GM18517 (cell line): ENCODE measurements around the gene KCNJ4.

Experiments used
- ATAC-seq: cut with Tn5 transposase; IDR thresholded peaks from one replicate; pipeline ENCODE4 v1.9.1; 2021; ENCODE audit warnings: mild to moderate bottlenecking, moderate library complexity; ENCODE audit not compliant: unreplicated experiment

The KCNJ4 gene

DNA sequence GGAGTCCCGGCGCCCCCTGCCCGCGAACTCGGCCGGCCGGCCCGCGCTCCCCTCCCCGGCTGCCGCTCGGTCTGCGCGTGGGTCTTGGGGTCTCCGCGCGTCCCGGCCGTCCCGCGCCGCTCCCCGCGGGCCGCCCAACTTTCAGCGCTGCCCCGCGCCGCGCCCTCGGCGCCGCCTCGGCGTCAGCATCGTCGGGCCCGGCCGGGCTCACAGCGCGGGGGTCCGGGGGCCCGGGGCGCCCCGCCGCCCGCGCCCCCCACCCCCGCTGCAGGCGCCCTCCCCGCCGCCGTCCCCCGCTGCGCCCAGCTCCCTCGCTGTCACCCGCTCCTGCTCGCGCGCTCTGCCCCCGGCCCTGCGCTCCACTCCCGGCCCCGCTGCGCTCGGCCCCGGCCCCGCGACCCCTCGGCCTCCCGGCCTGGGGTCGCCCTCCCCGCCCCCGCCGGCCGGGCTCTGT is at the start of gene KCNJ4:
Gene KCNJ4, minus strand, starts transcription at position 124 of the 454 bp plus-strand sequence. CDS start 27,067 bp downstream, outside the sequence.
- no peak for ATAC-seq

DNA sequence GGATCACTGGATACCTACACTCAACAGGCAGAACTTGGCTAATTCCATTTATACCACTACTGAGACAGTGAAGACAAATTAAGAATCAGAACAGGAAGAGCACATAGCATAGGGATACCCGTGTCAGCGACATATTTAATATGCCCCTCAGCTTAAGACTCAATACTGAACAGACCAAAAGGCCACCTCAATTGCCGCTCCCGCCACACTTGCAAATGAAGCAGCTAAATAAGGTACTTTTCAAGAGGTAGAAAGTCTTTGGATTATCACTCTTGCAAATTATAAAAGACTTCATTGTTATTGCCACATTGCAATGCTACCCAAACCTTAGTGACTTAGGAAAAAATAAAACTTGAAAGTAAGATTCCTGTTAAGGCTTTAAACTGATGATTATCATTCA is 48.0 kb upstream of the KCNJ4 start:
- ATAC-seq: no peak

DNA sequence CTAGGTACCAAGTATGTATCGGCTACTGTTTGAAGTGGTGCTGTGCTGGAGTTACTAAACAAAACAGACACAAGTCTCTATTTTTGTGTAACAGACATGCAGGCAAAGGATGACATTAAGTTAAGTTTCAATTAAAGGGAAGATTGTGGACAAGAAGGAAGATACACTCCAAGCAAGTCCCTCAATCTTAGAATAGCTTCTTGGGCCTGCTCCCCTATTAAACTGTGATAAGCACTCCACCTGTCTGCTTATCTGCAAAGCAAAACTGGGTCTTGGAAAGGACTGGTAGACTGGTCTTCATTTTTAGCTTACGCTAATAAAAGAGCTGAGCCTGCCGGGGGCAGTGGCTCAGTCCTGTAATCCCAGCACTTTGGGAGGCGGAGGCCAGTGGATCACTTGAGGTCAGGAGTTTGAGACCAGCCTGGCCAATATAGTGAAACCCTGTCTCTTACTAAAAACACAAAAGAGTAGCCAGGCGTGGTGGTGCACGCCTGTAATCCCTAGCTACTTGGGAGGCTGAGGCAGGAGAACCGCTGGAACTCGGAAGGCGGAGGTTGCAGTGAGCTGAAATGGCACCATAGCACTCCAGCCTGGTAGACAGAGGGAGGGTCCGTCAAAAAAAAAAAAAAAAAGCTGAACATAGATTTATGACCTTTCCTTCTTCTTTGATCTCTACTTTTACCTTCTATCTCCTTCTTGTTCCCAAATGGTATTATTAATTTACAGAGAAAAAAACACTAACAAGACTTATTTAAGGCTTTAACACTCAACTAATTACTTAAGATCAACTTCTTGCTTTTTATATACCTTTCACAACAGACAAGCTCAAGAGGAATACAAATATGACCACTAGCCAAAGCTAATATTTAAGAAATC is 47.0 kb upstream of the KCNJ4 start:
- ATAC-seq: no peak

- no peak for ATAC-seq
Observed at GRCh38 chr22:38497869-38498268, 42.9 kb upstream of the KCNJ4 start.

DNA sequence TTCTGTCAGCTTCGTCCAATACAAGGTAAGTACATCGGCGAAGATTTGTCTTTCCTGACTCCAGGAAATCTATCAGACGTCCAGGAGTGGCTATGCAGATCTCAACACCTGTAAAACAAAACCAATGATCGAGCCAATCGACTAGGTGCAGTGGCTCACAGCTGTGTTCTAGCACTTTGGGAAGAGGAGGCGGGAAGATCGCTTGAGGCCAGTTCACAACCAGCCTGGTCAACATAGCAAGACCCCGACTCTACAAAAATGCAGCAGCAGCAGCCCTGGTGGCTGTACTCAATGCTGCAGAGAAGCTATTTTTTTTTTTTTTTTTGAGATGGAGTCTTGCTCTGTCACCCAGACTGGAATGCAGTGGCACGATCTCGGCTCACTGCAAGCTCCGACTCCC is 39.9 kb upstream of the KCNJ4 start:
- ATAC-seq: no peak

DNA sequence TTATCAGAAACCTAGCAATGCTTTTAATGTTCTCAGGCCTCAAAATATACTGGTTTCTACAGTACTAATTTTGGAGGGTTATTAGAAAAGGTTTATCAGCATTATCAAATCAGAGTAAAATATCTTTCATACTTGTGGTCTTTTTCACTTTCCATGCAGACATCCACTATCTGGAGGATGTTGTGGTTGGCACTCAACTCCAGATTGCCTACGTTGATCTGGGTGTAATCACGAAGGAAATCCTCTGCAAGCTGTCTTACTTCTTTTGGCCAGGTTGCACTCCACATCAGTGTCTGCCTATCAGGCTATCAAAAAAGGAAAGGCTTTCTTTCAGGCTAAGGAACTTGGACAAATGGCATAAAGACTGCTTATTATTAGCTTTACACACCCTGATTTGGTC is 39.5 kb upstream of the KCNJ4 start:
- ATAC-seq: no peak

DNA sequence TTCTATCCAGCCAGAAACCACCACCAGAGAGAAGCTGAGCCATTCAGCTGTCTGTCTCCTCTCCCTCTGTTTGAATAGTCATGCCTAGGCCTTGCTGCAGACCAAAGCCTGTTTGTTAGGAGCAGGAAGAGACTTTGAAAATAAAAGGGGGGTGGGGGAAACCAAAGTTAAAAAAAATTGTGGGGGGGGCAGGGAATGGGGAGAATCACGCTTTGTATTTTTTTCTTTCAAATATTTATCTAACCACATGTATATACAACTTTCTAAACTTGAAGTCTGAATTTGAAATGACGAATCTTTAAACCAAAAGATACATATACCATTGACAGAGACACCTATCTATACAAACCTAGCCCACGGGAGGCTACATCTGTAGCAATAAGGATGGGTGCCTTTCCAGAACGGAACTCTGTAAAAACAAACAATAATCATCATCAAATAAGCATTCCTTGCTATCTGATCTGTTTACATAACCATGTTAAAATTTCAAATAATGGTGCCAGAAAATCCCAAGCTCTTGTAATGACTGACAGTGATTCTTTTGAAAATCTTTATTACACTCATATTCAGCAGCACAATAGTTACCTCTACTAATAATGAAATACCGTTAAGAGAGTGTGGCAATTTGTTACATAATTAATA is 36.8 kb upstream of the KCNJ4 start:
- ATAC-seq: no peak

- ATAC-seq: no peak
Observed at GRCh38 chr22:38490915-38491314, 35.9 kb upstream of the KCNJ4 start.

DNA sequence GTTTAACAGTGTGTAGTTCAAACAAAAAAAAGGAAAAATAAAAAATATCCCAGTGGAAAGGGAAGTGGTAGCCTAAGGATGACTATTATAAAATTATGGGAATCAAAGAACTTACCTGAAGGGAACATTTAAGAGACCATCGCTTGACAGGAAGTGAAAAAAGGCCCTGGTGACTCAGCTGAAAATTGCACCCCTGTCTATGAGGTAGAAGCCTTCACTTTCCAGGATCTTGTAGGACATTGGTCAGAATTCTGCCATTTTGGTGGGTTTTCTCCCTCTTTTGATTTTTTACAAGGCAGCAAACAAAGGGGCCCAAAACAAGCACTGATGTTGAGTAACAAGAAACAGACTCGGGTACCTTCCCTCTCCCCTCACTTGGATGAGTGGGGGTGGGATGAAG is 35.5 kb upstream of the KCNJ4 start:
- ATAC-seq: no peak

GRCh38 chr22:38489561-38490145 is 34.7 kb upstream of the KCNJ4 start:
- ATAC-seq: no peak

DNA sequence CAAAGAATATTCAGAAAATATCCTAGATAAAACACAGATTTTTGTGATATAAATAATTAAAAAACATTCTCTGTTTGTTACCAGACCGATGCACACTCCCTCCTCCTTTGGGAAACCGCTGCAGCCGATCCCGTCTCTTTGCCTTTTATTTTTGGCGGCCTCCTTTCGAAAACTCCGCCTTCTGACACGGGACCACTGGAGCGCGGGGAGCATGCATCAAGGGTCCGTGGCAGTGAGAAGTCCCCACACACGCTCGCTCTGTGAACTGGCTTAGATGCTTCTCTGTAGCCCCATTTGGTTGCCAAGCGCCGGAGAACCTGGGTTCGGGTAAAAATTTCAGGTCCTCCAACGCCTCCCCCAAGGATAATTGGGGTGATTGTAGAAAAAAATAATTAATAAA is 34.1 kb upstream of the KCNJ4 start:
- no peak for ATAC-seq

DNA sequence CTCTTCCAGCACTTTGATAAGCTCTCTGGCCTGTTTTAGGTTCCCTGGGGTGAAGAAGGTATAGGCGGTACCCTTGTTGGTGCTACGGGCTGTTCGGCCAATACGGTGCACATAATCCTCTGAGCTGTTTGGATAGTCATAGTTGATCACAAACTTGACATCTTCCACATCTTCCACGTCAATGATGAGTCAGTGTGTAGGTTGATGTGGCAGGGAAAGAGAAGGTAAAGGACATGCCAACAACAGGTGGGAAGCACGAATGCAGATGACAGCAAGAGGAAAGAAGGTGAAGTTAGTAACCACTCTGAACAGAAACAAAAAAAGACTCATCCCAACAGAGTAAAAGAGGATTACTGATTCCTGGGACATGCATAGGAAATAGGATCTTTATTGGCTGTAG is 32.9 kb upstream of the KCNJ4 start:
- ATAC-seq: no peak

DNA sequence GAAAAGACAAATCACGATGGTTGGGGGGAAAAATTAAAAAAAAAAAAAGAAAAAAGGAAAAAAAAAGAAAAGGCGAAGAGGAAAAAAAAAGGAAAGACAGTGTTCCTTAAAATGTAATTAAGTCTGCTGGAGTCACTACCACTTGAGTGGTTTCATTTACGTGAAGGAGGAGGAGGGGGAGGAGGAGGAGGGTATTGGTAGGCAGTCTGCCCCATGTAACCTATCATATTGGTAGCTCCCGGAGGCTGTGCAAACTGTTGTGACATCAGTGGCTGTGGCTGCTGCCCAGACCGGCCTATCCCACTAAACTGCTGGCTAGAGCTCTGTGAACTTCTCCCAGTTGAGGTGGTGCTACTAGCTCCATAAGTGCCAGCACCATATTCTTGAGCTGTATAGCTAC is 30.8 kb upstream of the KCNJ4 start:
- no peak for ATAC-seq

DNA sequence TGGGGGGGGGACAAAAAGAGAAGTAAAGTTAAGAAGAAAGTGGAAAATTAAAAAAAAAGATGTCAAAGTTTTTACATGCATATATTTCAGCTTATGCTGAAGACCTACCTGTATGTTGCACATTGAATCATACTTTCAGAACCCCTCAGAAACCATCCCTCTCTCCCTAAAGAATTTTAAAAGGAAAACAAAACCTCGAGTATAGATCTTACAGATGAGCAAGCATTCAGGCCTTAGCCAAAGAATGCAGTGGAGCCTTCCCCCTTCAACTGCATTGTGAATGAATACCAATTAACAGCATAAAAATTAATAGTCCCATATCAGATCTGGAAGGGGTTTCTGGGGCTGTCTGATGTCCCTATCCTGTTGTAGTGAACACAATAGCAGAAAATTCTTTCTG is 29.2 kb upstream of the KCNJ4 start:
- ATAC-seq: no peak

DNA sequence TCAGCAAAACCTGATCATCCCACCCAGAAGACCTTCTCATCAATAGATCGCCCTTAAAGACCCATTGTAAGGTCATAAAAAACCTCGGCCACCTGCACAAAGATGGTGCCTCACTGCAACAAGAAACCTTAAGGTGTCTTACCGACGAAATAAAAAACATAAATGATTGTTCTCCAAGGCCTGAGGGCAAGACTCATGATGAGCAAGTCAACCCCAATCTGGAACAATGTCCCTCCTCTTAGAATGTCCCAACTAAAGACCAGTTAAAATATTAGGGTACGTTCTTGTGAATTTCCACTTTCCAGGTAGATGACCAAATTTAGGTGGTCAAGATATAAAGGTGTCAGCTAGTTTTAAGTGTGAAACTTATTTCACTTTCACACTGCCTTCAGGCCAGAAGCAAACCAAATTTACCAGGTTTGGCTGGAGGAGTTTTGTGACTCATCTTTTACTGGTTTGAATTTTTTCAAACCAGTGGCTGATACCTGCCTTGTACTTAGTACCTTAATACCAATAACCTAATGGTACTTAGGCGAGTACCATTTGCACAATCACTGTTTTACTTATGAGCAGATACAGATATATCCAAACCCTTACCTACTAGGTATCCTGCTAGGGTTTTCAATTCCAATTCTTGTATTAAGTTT is 27.8 kb upstream of the KCNJ4 start:
- no peak for ATAC-seq

DNA sequence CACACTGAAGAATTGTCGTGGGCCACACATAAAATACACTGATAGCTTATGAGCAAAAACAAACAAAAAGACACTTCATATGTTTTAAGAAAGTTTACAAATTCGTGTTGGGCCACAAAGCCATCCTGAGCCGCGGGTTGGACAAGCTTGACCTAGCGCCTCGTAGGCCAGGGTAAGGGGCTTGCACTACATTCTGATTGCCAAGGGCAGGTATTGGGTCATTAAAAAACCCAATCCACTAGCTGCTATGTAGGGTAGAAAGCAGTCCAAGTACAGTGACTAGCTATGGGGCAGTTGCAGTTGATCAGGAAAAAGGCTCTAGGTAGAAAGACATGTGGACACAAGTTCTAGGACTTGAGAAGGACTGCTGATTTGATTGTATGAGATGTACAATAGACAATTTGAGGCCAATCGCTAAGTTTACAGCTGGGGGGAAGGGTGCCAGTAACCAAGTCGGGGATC is 26.9 kb upstream of the KCNJ4 start:
- no peak for ATAC-seq

DNA sequence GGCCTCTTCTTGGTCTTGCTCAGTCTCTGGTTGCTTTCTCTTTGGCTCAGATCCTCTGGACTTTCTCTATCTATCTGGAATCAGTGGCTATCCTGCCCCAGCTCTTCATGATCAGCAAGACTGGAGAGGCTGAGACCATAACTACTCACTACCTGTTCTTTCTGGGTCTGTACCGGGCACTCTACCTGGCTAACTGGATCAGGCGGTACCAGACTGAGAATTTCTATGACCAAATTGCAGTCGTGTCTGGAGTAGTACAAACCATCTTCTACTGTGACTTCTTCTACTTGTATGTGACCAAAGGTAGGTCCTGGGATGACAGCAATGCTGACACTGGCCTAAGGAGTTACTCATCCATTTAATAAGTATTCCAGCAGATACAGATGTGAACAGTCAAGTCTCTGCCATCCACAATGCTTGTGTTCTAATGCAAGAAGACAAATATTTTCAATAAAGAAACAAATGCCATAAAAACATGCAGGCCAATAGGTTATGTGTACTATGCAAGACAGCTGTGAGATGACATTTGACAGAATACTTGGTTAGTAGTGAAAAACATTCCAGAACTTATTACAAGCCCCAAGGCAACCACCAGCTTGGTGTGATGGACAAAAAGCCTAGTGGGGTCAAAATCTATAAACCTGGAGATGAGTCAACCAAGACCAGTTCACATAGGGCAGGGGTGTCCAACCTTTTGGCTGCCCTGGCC is 26.3 kb upstream of the KCNJ4 start:
- no peak for ATAC-seq

- no peak for ATAC-seq
Observed at GRCh38 chr22:38479096-38479837, 24.3 kb upstream of the KCNJ4 start.

DNA sequence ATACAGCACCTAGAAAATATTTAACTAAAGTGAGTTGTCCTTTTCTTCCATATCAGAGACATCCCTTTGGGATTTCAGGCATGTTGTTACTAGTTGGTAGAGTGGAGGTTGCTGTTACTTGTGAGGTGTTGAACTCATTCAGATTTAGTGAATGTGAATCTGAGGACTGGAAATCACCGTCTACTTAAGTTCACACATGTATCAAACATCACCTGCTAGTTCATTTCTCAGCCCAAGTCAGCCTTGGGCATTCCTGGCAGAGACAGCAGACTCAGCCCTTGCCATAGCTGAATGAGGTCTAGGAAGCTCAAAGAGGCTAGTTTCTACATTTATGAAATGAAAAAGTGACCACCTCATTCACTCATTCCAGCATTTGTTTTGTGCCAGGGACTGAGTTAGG is 22.6 kb upstream of the KCNJ4 start:
- ATAC-seq: no peak

- ATAC-seq: no peak
Observed at GRCh38 chr22:38474003-38474607, 19.1 kb upstream of the KCNJ4 start.
